ENCODE measurements around the gene TEF. TPM values are rescaled to one million over a fixed set of nuclear protein-coding genes. Genes with fewer than 3 reads are reported as not detected.

TEF gene
- total RNA-seq, 1 experiment from 2014 or later = 12.0 TPM

DNA sequence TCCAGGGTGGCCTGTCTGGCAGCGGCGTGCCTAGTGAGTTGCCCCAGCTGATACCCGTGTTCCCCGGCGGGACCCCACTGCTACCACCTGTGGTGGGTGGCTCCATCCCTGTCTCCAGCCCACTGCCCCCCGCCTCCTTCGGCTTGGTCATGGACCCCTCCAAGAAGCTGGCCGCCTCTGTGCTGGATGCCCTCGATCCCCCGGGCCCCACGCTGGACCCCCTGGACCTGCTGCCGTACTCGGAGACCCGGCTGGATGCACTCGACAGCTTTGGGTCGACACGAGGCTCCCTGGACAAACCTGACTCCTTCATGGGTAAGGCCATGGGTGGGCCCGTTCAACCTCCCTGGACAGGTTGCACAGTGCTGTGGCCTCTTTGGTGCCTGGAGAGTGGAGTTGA lies 41.9 kb upstream of the TEF start (continued):
- no peak for TF ChIP-seq STAT6 (CRISPR knock-in tag; conservative IDR thresholded peaks at IDR 0.05; ENCODE audit: low read depth)

- Mint-ChIP-seq H3K9me3 (no peaks in the 10 kb centered on the region), H3K27me3 (ENCODE audit: low read depth) (no peaks in the 10 kb centered on the region), H3K4me3 (no peak overlapping the region), H3K4me1 (no peaks in the 10 kb centered on the region), H3K27ac (no peak overlapping the region), H3K36me3 (peaks cover 14% of the 10 kb centered on the region; the same call in 1 of the 2 replicates)
- no peak for ATAC-seq
- no peak for DNase-seq (ENCODE audit: low spot score)
- ChIA-PET CTCF (no interaction called here), POLR2A (no interaction called here)
- TF ChIP-seq, protein P1, sequence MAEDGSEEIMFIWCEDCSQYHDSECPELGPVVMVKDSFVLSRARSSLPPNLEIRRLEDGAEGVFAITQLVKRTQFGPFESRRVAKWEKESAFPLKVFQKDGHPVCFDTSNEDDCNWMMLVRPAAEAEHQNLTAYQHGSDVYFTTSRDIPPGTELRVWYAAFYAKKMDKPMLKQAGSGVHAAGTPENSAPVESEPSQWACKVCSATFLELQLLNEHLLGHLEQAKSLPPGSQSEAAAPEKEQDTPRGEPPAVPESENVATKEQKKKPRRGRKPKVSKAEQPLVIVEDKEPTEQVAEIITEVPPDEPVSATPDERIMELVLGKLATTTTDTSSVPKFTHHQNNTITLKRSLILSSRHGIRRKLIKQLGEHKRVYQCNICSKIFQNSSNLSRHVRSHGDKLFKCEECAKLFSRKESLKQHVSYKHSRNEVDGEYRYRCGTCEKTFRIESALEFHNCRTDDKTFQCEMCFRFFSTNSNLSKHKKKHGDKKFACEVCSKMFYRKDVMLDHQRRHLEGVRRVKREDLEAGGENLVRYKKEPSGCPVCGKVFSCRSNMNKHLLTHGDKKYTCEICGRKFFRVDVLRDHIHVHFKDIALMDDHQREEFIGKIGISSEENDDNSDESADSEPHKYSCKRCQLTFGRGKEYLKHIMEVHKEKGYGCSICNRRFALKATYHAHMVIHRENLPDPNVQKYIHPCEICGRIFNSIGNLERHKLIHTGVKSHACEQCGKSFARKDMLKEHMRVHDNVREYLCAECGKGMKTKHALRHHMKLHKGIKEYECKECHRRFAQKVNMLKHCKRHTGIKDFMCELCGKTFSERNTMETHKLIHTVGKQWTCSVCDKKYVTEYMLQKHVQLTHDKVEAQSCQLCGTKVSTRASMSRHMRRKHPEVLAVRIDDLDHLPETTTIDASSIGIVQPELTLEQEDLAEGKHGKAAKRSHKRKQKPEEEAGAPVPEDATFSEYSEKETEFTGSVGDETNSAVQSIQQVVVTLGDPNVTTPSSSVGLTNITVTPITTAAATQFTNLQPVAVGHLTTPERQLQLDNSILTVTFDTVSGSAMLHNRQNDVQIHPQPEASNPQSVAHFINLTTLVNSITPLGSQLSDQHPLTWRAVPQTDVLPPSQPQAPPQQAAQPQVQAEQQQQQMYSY (CRISPR knock-in tag; IDR thresholded peaks at IDR 0.05) = no peak
- TF ChIP-seq ZNF512 (CRISPR knock-in tag; IDR thresholded peaks at IDR 0.05; ENCODE audit: borderline replicate concordance) (no peak), IRF1 (CRISPR knock-in tag; IDR thresholded peaks at IDR 0.05) (no peak), JAZF1 (CRISPR knock-in tag; IDR thresholded peaks at IDR 0.05) (no peak), RORB (CRISPR knock-in tag; IDR thresholded peaks at IDR 0.05) (no peak), GTF2I (CRISPR knock-in tag; conservative IDR thresholded peaks at IDR 0.05) (no peak), JUN (CRISPR knock-in tag; IDR thresholded peaks at IDR 0.05) (no peak), FOXP4 (CRISPR knock-in tag; IDR thresholded peaks at IDR 0.05) (no peak), ZNF121 (CRISPR knock-in tag; IDR thresholded peaks at IDR 0.05) (no peak), MXD4 (CRISPR knock-in tag; IDR thresholded peaks at IDR 0.05; ENCODE audit: borderline replicate concordance) (no peak), ZNF232 (CRISPR knock-in tag; IDR thresholded peaks at IDR 0.05) (no peak), GABPB1 (CRISPR knock-in tag; IDR thresholded peaks at IDR 0.05) (no peak), SMAD4 (CRISPR knock-in tag; IDR thresholded peaks at IDR 0.05) (no peak), ZNF138 (CRISPR knock-in tag; conservative IDR thresholded peaks at IDR 0.05) (no peak), CBFB (CRISPR knock-in tag; IDR thresholded peaks at IDR 0.05; ENCODE audit: low read depth) (no peak)
- TF ChIP-seq, protein P2, sequence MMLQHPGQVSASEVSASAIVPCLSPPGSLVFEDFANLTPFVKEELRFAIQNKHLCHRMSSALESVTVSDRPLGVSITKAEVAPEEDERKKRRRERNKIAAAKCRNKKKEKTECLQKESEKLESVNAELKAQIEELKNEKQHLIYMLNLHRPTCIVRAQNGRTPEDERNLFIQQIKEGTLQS (CRISPR knock-in tag; conservative IDR thresholded peaks at IDR 0.05) = no peak
- TF ChIP-seq, protein P3, sequence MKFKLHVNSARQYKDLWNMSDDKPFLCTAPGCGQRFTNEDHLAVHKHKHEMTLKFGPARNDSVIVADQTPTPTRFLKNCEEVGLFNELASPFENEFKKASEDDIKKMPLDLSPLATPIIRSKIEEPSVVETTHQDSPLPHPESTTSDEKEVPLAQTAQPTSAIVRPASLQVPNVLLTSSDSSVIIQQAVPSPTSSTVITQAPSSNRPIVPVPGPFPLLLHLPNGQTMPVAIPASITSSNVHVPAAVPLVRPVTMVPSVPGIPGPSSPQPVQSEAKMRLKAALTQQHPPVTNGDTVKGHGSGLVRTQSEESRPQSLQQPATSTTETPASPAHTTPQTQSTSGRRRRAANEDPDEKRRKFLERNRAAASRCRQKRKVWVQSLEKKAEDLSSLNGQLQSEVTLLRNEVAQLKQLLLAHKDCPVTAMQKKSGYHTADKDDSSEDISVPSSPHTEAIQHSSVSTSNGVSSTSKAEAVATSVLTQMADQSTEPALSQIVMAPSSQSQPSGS (CRISPR knock-in tag; IDR thresholded peaks at IDR 0.05; ENCODE audit: borderline replicate concordance, low read depth) = no peak
- TF ChIP-seq, protein P4, sequence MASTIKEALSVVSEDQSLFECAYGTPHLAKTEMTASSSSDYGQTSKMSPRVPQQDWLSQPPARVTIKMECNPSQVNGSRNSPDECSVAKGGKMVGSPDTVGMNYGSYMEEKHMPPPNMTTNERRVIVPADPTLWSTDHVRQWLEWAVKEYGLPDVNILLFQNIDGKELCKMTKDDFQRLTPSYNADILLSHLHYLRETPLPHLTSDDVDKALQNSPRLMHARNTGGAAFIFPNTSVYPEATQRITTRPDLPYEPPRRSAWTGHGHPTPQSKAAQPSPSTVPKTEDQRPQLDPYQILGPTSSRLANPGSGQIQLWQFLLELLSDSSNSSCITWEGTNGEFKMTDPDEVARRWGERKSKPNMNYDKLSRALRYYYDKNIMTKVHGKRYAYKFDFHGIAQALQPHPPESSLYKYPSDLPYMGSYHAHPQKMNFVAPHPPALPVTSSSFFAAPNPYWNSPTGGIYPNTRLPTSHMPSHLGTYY (CRISPR knock-in tag; IDR thresholded peaks at IDR 0.05) = no peak
- TF ChIP-seq, protein P5, sequence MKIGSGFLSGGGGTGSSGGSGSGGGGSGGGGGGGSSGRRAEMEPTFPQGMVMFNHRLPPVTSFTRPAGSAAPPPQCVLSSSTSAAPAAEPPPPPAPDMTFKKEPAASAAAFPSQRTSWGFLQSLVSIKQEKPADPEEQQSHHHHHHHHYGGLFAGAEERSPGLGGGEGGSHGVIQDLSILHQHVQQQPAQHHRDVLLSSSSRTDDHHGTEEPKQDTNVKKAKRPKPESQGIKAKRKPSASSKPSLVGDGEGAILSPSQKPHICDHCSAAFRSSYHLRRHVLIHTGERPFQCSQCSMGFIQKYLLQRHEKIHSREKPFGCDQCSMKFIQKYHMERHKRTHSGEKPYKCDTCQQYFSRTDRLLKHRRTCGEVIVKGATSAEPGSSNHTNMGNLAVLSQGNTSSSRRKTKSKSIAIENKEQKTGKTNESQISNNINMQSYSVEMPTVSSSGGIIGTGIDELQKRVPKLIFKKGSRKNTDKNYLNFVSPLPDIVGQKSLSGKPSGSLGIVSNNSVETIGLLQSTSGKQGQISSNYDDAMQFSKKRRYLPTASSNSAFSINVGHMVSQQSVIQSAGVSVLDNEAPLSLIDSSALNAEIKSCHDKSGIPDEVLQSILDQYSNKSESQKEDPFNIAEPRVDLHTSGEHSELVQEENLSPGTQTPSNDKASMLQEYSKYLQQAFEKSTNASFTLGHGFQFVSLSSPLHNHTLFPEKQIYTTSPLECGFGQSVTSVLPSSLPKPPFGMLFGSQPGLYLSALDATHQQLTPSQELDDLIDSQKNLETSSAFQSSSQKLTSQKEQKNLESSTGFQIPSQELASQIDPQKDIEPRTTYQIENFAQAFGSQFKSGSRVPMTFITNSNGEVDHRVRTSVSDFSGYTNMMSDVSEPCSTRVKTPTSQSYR (CRISPR knock-in tag; IDR thresholded peaks at IDR 0.05) = no peak
These were observed 41.4 kb upstream of the TEF start for GRCh38 chr22:41340357-41340756.

Measured in WTC11 (cell line).